T-helper 1 cell treated with Interleukin-12 subunit alpha and Interleukin-12 subunit beta and Interleukin-4 antibody, amounts not matched to agents 30 ng/mL and 1 ng/mL, for 36 hours (primary cell): ENCODE measurements around the gene GAPDH. TPM values are rescaled to one million over a fixed set of nuclear protein-coding genes. Genes with fewer than 3 reads are reported as not detected.

Experiments
- intact Hi-C: fragments of 100-400 bp; cut with micrococcal nuclease; formaldehyde crosslinking; loops from one replicate; pipeline ENCODE4 v1.15.1; 2024
- total RNA-seq: library from RNA; stranded (reverse); gene quantifications from 2 replicates; pipeline ENCODE4 v1.2.3, GENCODE V29; 2022

Gene GAPDH
- total RNA-seq, 1 donor from 2014 or later = 3,817 TPM

DNA sequence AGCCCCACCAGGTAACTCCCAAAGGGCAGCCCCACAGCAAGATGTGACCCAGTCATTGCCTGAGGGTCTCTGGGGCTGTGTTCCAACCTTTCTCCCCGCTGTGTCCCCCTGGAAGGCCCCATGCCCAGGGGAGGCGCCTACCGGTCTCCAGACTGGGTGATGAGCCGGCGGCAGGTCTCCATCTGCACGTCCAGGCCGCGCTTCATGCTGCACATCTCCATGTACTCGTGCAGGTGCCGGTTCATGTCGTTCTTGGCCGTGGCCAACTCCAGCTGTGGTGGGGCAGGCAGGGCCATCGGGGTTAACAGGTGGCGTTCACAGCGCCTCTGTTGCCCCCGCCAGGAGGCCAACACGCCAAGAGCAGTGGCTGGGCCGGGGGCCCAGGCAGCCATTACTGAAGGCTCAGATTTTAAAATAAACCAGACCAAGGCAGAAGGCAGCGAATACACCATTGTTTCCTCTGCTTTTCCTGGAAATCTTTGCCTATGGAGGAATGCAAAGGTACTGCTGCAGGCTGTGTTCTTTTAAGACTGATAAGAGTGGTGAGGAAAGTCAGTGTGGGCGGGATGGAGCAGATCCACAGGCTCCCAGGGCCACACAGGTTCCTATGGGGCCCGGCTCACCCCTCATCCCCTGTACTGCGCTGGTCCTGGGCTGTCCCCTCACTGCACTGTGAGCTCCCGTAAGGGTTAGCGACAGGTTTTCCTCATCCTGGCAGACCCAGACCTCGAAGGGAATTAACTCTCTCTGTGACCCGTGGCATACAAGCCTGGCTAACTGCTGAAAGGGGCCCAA is 7.3 kb downstream of the GAPDH start:
- intact Hi-C loops = no loop called here

DNA sequence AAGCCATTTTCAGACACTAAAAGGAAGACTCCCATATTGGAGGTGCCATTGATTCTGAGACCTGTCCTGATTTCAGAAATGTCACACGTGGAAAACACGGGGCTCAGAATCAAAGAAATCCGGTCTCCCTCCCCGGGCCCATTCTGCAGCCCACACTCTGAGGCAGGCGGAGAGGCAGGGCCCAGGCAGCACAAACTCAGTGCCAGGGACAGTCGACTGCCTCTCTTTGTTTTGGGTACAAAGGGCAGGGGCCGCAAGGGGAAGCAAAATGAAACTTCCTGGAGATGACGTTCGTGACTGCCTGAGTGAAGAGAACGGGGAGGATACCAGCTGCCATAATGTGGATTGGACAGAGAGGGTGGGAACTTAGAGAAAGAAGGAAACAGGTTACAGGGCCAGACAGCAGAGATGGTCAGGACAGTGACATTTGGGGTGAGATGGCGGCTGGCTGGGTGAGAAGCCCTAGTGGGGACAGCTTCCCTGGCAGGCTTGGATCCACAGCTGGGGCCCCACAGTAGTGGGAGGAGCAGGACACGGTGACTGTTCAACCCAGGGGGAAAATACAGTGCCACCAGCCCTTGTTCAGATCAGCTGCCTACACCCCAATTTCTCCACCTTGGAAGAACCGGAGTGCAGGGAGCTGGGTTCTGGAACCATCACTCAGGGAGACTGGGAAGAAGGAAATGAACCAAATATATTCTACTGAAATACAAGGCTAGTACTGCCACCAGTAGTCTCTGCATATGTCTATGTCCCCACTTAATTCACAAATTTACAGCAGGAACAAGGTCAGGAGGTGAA is 8.1 kb downstream of the GAPDH start:
- intact Hi-C loops = no loop called here

DNA sequence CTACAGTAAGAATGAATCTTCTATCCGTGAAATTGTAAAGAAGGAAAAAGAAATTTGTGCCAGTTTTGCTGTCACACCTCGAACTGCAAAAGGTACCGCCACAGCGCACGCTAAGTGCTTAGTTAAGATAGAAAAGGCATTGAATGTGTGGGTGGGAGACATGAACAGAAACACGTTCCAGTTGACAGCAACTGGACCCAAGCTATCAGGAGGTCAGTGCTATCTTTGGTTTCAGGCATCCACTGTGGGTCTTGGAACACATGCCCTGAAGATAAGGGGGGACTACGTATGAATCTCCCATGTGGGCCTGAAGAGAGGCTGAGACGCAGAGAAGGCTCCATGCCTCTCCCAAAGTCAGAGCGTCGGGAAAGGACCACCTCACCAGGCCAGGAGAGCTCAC is 11.7 kb downstream of the GAPDH start:
- intact Hi-C loops = no loop called here

GRCh38 chr12:6547566-6547965 is 13.2 kb downstream of the GAPDH start:
- intact Hi-C loops = no loop called here

DNA sequence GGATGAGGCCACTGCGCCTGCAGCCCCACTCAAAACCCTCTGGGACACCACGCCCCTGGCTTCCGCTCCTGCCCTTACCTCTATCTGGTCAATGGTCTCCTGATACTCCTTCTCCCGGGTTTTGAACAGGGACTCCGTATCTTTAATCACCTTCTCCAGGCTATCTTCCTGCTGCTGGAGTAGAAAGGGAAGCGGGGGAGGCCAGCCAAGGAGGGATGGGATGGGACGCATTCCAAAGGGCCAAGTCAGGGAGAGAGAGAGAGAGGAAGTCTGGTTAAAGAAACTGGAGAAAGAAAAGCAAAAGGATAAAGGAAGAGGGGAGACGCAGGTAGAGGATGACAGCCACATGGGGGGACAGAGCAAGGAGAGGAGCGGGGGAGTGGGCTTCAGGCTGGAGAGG is 13.7 kb downstream of the GAPDH start:
- intact Hi-C loops = no loop called here

DNA sequence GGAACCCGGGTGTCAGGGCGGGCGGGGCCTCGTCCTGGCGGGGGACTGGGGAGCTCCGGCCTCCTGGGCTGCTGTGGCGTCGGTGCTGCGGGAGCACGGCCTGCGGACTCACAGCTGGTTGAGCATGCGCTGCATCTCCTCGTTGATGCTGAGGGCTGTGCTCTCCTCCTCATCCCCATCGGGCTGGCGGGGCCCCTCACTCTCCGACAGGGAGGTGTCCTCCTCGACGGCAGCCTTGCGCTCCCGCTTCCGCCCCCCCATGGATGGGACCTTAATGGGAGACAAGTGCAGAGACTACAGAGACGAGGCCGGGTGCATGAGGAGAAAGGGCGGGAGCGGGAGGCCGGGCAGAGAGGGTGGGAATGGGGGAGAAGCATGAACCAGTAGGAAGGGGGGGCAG is 14.2 kb downstream of the GAPDH start:
- intact Hi-C loops = no loop called here

- intact Hi-C loops = no loop called here
Observed at GRCh38 chr12:6548966-6549683, 14.8 kb downstream of the GAPDH start.

GRCh38 chr12:6549684-6550151 is 15.4 kb downstream of the GAPDH start:
- intact Hi-C loops = no loop called here

- intact Hi-C loops = no loop called here
Observed at GRCh38 chr12:6550294-6551062, 16.2 kb downstream of the GAPDH start.

GRCh38 chr12:6551063-6551461 is 16.7 kb downstream of the GAPDH start:
- intact Hi-C loops = no loop called here

GRCh38 chr12:6551496-6552139 is 17.3 kb downstream of the GAPDH start:
- intact Hi-C loops = no loop called here

GRCh38 chr12:6552140-6552551 is 17.8 kb downstream of the GAPDH start:
- intact Hi-C loops = no loop called here

DNA sequence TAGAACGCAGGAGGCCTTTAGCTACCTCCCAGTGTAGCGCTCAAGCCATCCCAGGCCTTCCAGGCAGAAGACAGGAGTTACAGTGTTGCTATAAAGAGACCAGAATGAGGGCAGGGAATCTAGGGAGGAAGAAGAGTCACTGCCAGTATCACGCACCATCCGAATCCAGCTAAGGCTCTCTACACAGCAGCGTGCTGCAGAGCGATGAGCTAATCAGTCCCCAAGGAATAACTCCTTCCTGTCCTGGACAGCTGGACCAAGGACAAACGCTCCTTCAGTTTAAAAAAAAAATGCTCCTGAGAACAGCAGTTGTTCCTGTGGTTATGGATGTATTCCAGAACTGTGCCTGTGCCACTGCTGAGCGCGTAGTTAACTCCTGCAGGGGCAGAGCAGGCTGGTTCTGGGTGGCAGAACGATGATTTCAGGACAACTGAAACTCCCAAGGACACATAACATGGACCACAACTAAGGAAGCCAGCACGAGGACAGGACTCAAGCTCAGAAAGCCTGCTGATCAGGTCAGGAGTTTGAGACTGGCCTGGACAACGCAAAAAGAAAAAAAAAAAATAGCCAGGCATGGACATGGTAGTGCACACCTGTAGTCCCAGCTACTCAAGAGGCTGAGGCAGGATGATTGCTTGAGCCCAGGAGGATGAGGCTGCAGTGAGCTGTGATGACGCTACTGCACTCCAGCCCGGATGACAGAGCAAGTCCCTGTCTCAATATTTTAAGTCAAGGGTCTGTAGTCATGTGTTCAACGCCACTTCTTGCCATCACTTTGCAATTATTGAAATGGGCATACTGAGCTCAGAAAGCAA is 18.9 kb downstream of the GAPDH start:
- intact Hi-C loops = no loop called here

GRCh38 chr12:6554168-6555017 is 20.1 kb downstream of the GAPDH start:
- intact Hi-C loops = loop anchor here (2.0 to 5.0 kb wide), 3 partner anchors 20 to 217 kb away; partner anchors contain the start of genes GAPDH and PTMS

DNA sequence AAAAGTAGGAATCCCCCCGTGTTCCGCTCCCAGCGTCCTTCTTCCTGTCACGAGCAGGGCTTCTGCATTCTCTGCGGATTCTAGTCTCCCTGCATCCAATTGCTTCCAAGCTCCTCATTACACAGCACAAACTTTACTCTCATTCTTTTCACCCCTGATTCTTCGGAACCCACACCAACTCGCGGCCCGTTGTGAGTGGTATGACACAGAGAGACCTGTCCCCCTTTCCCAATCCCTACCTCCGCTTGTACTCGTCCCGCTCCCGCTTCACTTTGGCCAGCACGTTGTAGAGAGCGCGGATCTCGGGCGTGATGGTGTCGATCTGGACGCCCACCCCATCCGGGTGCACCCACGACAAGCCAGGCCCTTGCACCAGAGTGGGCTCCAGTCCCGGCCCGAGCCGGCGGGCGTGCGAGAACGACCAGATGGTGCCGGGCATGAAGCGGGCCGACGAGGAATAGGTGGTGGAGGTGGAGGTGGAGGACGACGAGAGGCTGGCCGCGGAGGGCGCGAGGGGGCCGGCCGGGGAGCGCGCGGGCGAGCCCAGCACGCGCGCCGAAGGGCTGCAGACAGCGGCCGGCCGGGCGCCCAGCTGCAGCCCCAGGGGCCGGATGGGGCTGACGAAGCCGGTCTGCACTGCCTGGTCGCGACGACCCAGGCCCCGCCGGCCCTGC is 20.8 kb downstream of the GAPDH start:
- intact Hi-C loops = loop anchor here (2.0 to 5.0 kb wide), 3 partner anchors 20 to 218 kb away; partner anchors contain the start of genes GAPDH and PTMS

DNA sequence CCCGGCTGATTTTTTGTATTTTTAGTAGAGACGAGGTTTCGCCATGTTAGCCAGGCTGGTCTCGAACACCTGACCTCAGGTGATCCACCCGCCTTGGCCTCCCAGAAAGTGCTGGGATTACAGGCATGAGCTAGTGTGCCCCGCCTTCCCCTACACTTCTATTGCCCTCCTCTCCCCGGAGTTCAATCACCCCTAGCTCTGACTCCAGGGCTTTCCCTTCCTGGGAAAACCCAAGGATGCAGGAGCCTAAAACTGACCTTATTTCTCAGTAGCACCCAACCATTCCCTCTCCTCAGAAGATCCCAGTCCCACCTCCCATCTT is 22.1 kb downstream of the GAPDH start:
- intact Hi-C loops = loop anchor here (1.0 to 5.0 kb wide), 9 partner anchors 12 to 219 kb away; partner anchors contain the start of genes CHD4, COPS7A, ING4 and MRPL51

GRCh38 chr12:6556857-6557256 is 22.5 kb downstream of the GAPDH start:
- intact Hi-C loops = loop anchor here (1.0 to 5.0 kb wide), 9 partner anchors 11 to 220 kb away; partner anchors contain the start of genes CHD4, COPS7A, ING4 and MRPL51
